Activated CD8-positive, alpha-beta T cell treated with anti-CD3 and anti-CD28 coated beads for 36 hours (primary cell): Measurements from ENCODE around the gene ATP13A2. TPM values are rescaled to one million over a fixed set of nuclear protein-coding genes. Genes with fewer than 3 reads are reported as not detected.
A peak's percentile ranks its signal among the peaks of the same experiment; 100 is the strongest.
"Not testable (repeated sequence)": the region's sequence is repeated elsewhere in the genome, so short reads cannot be mapped to it uniquely, and the experiment has no call there.

Experiments
- ATAC-seq: fragments of 200-7000 bp; cut with Tn5 transposase; one replicate; pipeline ENCODE4 v1.10.0; 2021; ENCODE audit warnings: mild to moderate bottlenecking, moderate library complexity
- CTCF ChIA-PET: fragments of 350-600 bp; sonication (Branson Sonifier 250); formaldehyde crosslinking; loops from one replicate; lab custom pipeline; 2021; ENCODE audit warnings: antibody characterized with exemption; lab: Charles Lee
- POLR2A ChIA-PET: fragments of 350-600 bp; sonication (Branson Sonifier 250); formaldehyde crosslinking; loops from one replicate; lab custom pipeline; 2021; ENCODE audit warnings: antibody characterized with exemption; lab: Charles Lee
- DNase-seq: peaks from one replicate; pipeline ENCODE4 v3.0.0-alpha.2; 2020
- H3K27ac Mint-ChIP-seq: one replicate; pipeline ENCODE4 v1.8.0; 2021; ENCODE audit warnings: mild to moderate bottlenecking, mixed read lengths
- H3K27me3 Mint-ChIP-seq: one replicate; pipeline ENCODE4 v1.8.0; 2021; ENCODE audit warnings: mixed read lengths
- H3K36me3 Mint-ChIP-seq: one replicate; pipeline ENCODE4 v1.8.0; 2021; ENCODE audit warnings: low read depth, mixed read lengths
- H3K4me1 Mint-ChIP-seq: one replicate; pipeline ENCODE4 v1.8.0; 2021; ENCODE audit warnings: low read depth, mixed read lengths
- H3K4me3 Mint-ChIP-seq: one replicate; pipeline ENCODE4 v1.8.0; 2021; ENCODE audit warnings: mild to moderate bottlenecking, moderate library complexity, mixed read lengths
- H3K9me3 Mint-ChIP-seq: one replicate; pipeline ENCODE4 v1.8.0; 2021; ENCODE audit warnings: mixed read lengths
- CTCF ChIP-seq: fragments of 200-600 bp; IDR thresholded peaks from one replicate; pipeline ENCODE4 v1.8.0; 2022; ENCODE audit warnings: antibody characterized with exemption, mild to moderate bottlenecking
- intact Hi-C: fragments of 100-400 bp; cut with micrococcal nuclease; formaldehyde crosslinking; loops from one replicate; pipeline ENCODE4 v1.10.0; 2022
- total RNA-seq, 2 experiments: library from RNA; stranded (reverse); gene quantifications; one replicate each; pipeline ENCODE4 v1.2.3, GENCODE V29; 2021

The ATP13A2 gene
- total RNA-seq, 2 experiments from 2014 or later, result 21.4 to 24.1 TPM

GRCh38 chr1:16965486-16966067, 46.2 kb downstream of the ATP13A2 start:
- CTCF ChIA-PET, result no interaction called here
- H3K27ac Mint-ChIP-seq, result no peak overlapping the region

GRCh38 chr1:16964169-16964568, 47.6 kb downstream of the ATP13A2 start:
- H3K4me3 Mint-ChIP-seq, DNase-seq, ATAC-seq, intact Hi-C loops, POLR2A ChIA-PET, H3K36me3 Mint-ChIP-seq, H3K9me3 Mint-ChIP-seq, H3K27ac Mint-ChIP-seq, H3K27me3 Mint-ChIP-seq: not testable (repeated sequence)
- H3K4me1 Mint-ChIP-seq, result peaks cover 11% of the 10 kb centered on the region
- CTCF ChIA-PET, result interaction anchor here (1.4 kb wide), 1 partner anchor 13 kb away, joined by 5 read pairs; no protein-coding TSS in a partner anchor

More at GRCh38 chr1:16965486-16966067, 46.2 kb downstream of the ATP13A2 start:
- H3K4me1 Mint-ChIP-seq, result peaks cover 8% of the 10 kb centered on the region
- intact Hi-C loops, result no loop called here
- H3K36me3 Mint-ChIP-seq, result peaks cover 1% of the 10 kb centered on the region
- no peaks in the 10 kb centered on the region for H3K9me3 Mint-ChIP-seq
- DNase-seq (no peak), ATAC-seq (no peak)
- no peak for TF ChIP-seq CTCF
- no peak overlapping the region for H3K4me3 Mint-ChIP-seq
- no peaks in the 10 kb centered on the region for H3K27me3 Mint-ChIP-seq
- POLR2A ChIA-PET, result no interaction called here

- H3K4me3 Mint-ChIP-seq, result peak overlapping the region; percentile 58
- intact Hi-C loops, result no loop called here
- H3K4me1 Mint-ChIP-seq, result peaks cover 11% of the 10 kb centered on the region
- H3K9me3 Mint-ChIP-seq, result no peaks in the 10 kb centered on the region
- no peak for TF ChIP-seq CTCF
- H3K27ac Mint-ChIP-seq, result no peak overlapping the region
- H3K27me3 Mint-ChIP-seq, result no peaks in the 10 kb centered on the region
- ChIA-PET POLR2A (no interaction called here), CTCF (interaction anchor here (0.6 to 3.6 kb wide), 22 partner anchors 9 to 345 kb away, joined by 3 to 31 read pairs (median 4); no protein-coding TSS in a partner anchor)
- peaks cover 1% of the 10 kb centered on the region for H3K36me3 Mint-ChIP-seq
- no peak for ATAC-seq
- no peak for DNase-seq
Observed at GRCh38 chr1:16961297-16962133, 50.2 kb downstream of the ATP13A2 start.

- TF ChIP-seq CTCF, result peak; percentile 75
- no peaks in the 10 kb centered on the region for H3K27me3 Mint-ChIP-seq
- ATAC-seq (peak; percentile 94), DNase-seq (peak; percentile 89)
- POLR2A ChIA-PET, result interaction anchor here (1.0 kb wide), 1 partner anchor 46 kb away, joined by 3 read pairs; no protein-coding TSS in a partner anchor
- no peak overlapping the region for H3K27ac Mint-ChIP-seq
- peaks cover 1% of the 10 kb centered on the region for H3K36me3 Mint-ChIP-seq
- peaks cover 11% of the 10 kb centered on the region for H3K4me1 Mint-ChIP-seq
- intact Hi-C loops, result no loop called here
- no peaks in the 10 kb centered on the region for H3K9me3 Mint-ChIP-seq
- CTCF ChIA-PET, result interaction anchor here (0.6 to 3.6 kb wide), 29 partner anchors 9 to 344 kb away, joined by 3 to 31 read pairs (median 4); no protein-coding TSS in a partner anchor
- H3K4me3 Mint-ChIP-seq, result peak overlapping the region; percentile 63
Observed at GRCh38 chr1:16960560-16961296, 51.0 kb downstream of the ATP13A2 start.

GRCh38 chr1:16958475-16958874, 53.3 kb downstream of the ATP13A2 start:
- Mint-ChIP-seq H3K4me1 (peaks cover 9% of the 10 kb centered on the region), H3K27me3 (no peaks in the 10 kb centered on the region), H3K4me3 (no peak overlapping the region), H3K9me3 (no peaks in the 10 kb centered on the region), H3K36me3 (no peaks in the 10 kb centered on the region), H3K27ac (no peak overlapping the region)
- ATAC-seq (no peak), DNase-seq (no peak)
- POLR2A ChIA-PET, result no interaction called here
- intact Hi-C loops, result no loop called here
- no peak for TF ChIP-seq CTCF
- CTCF ChIA-PET, result no interaction called here
